Trophoblast cell (in vitro differentiated cells and primary cell): ENCODE measurements around the gene TMA7B.

Experiments used
- DNase-seq, 2 donors: peaks; one replicate each; pipeline ENCODE4 v3.0.0-alpha.2; 2016
- H2AFZ ChIP-seq: 2 replicates; pipeline ENCODE4 v1.6.1; 2013; ENCODE audit warnings: low read length, moderate library complexity, mild to moderate bottlenecking; ENCODE audit not compliant: insufficient read depth, poor library complexity
- H2AK5ac ChIP-seq: 2 replicates; pipeline ENCODE4 v1.6.1; 2013; ENCODE audit warnings: mild to moderate bottlenecking, low read length
- H2BK120ac ChIP-seq: 2 replicates; pipeline ENCODE4 v1.6.1; 2013; ENCODE audit warnings: low read length, mild to moderate bottlenecking, moderate library complexity; ENCODE audit not compliant: insufficient read depth, poor library complexity
- H2BK12ac ChIP-seq: 2 replicates; pipeline ENCODE4 v1.6.1; 2013; ENCODE audit warnings: mild to moderate bottlenecking, low read length, moderate library complexity
- H2BK5ac ChIP-seq: 2 replicates; pipeline ENCODE4 v1.6.1; 2013; ENCODE audit warnings: low read length, low read depth, moderate library complexity, mild to moderate bottlenecking; ENCODE audit not compliant: poor library complexity
- H3K14ac ChIP-seq: 2 replicates; pipeline ENCODE4 v1.6.1; 2013; ENCODE audit warnings: mild to moderate bottlenecking, low read length
- H3K18ac ChIP-seq: 2 replicates; pipeline ENCODE4 v1.6.1; 2013; ENCODE audit warnings: mild to moderate bottlenecking, low read length
- H3K23ac ChIP-seq: 2 replicates; pipeline ENCODE4 v1.6.1; 2013; ENCODE audit warnings: low read length
- H3K27ac ChIP-seq: 2 replicates; pipeline ENCODE4 v1.5.1; 2013; ENCODE audit warnings: low read depth, mild to moderate bottlenecking, inconsistent platforms, low read length, moderate library complexity
- H3K27me3 ChIP-seq: 2 replicates; pipeline ENCODE4 v1.6.1; 2013; ENCODE audit warnings: inconsistent platforms, mild to moderate bottlenecking, low read length, moderate library complexity; ENCODE audit not compliant: insufficient read depth
- H3K36me3 ChIP-seq, 2 experiments: 1 replicate in 1 of 2; 2 replicates in 1 of 2; pipeline ENCODE4 v1.6.1; 2013; ENCODE audit warnings: low read length in 2 of 2, mild to moderate bottlenecking in 2 of 2, moderate library complexity in 1 of 2; ENCODE audit not compliant: insufficient read depth in 2 of 2, control insufficient read depth in 1 of 2
- H3K4ac ChIP-seq: 2 replicates; pipeline ENCODE4 v1.6.1; 2013; ENCODE audit warnings: low read depth, mild to moderate bottlenecking, low read length, moderate library complexity
- H3K4me1 ChIP-seq, 2 experiments: 1 replicate in 1 of 2; 2 replicates in 1 of 2; pipeline ENCODE4 v1.6.1; 2013; ENCODE audit warnings: low read length in 2 of 2, mild to moderate bottlenecking in 2 of 2, moderate library complexity in 1 of 2; ENCODE audit not compliant: insufficient read depth in 2 of 2, control insufficient read depth in 1 of 2
- H3K4me2 ChIP-seq: 2 replicates; pipeline ENCODE4 v1.6.1; 2013; ENCODE audit warnings: inconsistent platforms, mild to moderate bottlenecking, low read length, moderate library complexity
- H3K4me3 ChIP-seq: 2 replicates; pipeline ENCODE4 v1.5.1; 2013; ENCODE audit warnings: mild to moderate bottlenecking, low read depth, low read length, inconsistent platforms
- H3K79me1 ChIP-seq: one replicate; pipeline ENCODE4 v1.6.1; 2013; ENCODE audit warnings: low read length
- H3K79me2 ChIP-seq: 2 replicates; pipeline ENCODE4 v1.6.1; 2013; ENCODE audit warnings: low read length, mild to moderate bottlenecking; ENCODE audit not compliant: control insufficient read depth, insufficient read depth, poor library complexity
- H3K9ac ChIP-seq: 2 replicates; pipeline ENCODE4 v1.6.1; 2013; ENCODE audit warnings: mild to moderate bottlenecking, low read length
- H3K9me3 ChIP-seq: 2 replicates; pipeline ENCODE4 v1.6.1; 2013; ENCODE audit warnings: low read depth, mild to moderate bottlenecking, control low read depth, inconsistent platforms, low read length; ENCODE audit not compliant: insufficient read depth
- H4K12ac ChIP-seq: 2 replicates; pipeline ENCODE4 v1.6.1; 2013; ENCODE audit warnings: low read depth, mild to moderate bottlenecking, low read length, moderate library complexity
- H4K8ac ChIP-seq: 2 replicates; pipeline ENCODE4 v1.6.1; 2013; ENCODE audit warnings: low read depth, mild to moderate bottlenecking, low read length, moderate library complexity
- H4K91ac ChIP-seq: one replicate; pipeline ENCODE4 v1.6.1; 2013; ENCODE audit warnings: low read depth, mild to moderate bottlenecking, low read length, moderate library complexity
- WGBS: extraction: QIAGEN DNeasy Blood & Tissue Kit; methylation state at CpG from one replicate; pipeline ENCODE4 v1.1.7; 2013; ENCODE audit warnings: missing lambda C conversion rate; ENCODE audit not compliant: insufficient read length, insufficient coverage; ENCODE audit errors: extremely low coverage; 5-methylcytosine and 5-hydroxymethylcytosine counted together

Gene TMA7B

GRCh38 chr22:40010746-40011145, 50.5 kb downstream of the TMA7B start:
- Histone ChIP-seq H3K4ac (no peak overlapping the region), H3K23ac (no peak overlapping the region), H3K18ac (no peak overlapping the region), H2BK12ac (no peak overlapping the region), H4K91ac (no peak overlapping the region), H3K27me3 (no peaks in the 10 kb centered on the region), H2BK120ac (no peak overlapping the region), H3K79me1 (no peaks in the 10 kb centered on the region), H2BK5ac (no peak overlapping the region), H2AFZ (no peak overlapping the region), H3K9ac (no peak overlapping the region), H4K12ac (no peak overlapping the region), H4K8ac (no peak overlapping the region), H3K4me3 (no peak overlapping the region), H3K27ac (no peak overlapping the region), H3K14ac (peak overlapping the region; percentile 15), H3K79me2 (no peaks in the 10 kb centered on the region), H3K36me3 (no peaks in the 10 kb centered on the region), H3K9me3 (no peaks in the 10 kb centered on the region), H2AK5ac (no peak overlapping the region), H3K4me2 (no peak overlapping the region), H3K4me1 (peaks cover 2 to 3% of the 10 kb centered on the region in 2 experiments)
- WGBS, result no CpG with 5 or more reads among the region's 6 CpGs
- no peak for DNase-seq
